Smooth muscle cell (in vitro differentiated cells): Measurements from ENCODE around the gene EIF3D. TPM values are rescaled to one million over a fixed set of nuclear protein-coding genes. Genes with fewer than 3 reads are reported as not detected.

Experiments
- DNase-seq: peaks from one replicate; lab custom pipeline; 2025; ENCODE audit not compliant: unreplicated experiment; lab: John Stamatoyannopoulos, UW
- H2AFZ ChIP-seq: fragments of 200-600 bp; sonication (generic); 2 replicates; pipeline ENCODE4 v1.6.0; 2016; ENCODE audit warnings: antibody characterized with exemption, low read depth, mild to moderate bottlenecking
- H3F3A ChIP-seq: fragments of 200-600 bp; sonication (generic); 2 replicates; pipeline ENCODE4 v1.6.0; 2017; ENCODE audit warnings: antibody characterized with exemption, low read depth
- H3K27ac ChIP-seq: fragments of 200-600 bp; sonication (generic); 2 replicates; pipeline ENCODE4 v1.5.1; 2016; ENCODE audit warnings: low read depth, mild to moderate bottlenecking
- H3K27me3 ChIP-seq: fragments of 200-600 bp; sonication (generic); 2 replicates; pipeline ENCODE4 v1.6.1; 2016; ENCODE audit warnings: low read depth, mild to moderate bottlenecking
- H3K36me3 ChIP-seq: fragments of 200-600 bp; sonication (generic); 2 replicates; pipeline ENCODE4 v1.5.1; 2016; ENCODE audit warnings: low read depth
- H3K4me1 ChIP-seq: fragments of 200-600 bp; sonication (generic); 2 replicates; pipeline ENCODE4 v1.5.1; 2016; ENCODE audit warnings: low read depth
- H3K4me2 ChIP-seq: fragments of 200-600 bp; sonication (generic); 2 replicates; pipeline ENCODE4 v1.6.0; 2016; ENCODE audit warnings: mild to moderate bottlenecking
- H3K4me3 ChIP-seq: fragments of 200-600 bp; sonication (generic); 2 replicates; pipeline ENCODE4 v1.5.1; 2016; ENCODE audit warnings: mild to moderate bottlenecking
- H3K79me2 ChIP-seq: fragments of 200-600 bp; sonication (generic); 2 replicates; pipeline ENCODE4 v1.6.0; 2016; ENCODE audit warnings: low read depth, mild to moderate bottlenecking
- H3K9ac ChIP-seq: fragments of 200-600 bp; sonication (generic); 2 replicates; pipeline ENCODE4 v1.6.0; 2016; ENCODE audit warnings: low read depth
- H3K9me3 ChIP-seq: fragments of 200-600 bp; sonication (generic); replicated peaks from 2 replicates; pipeline ENCODE4 v1.5.1; 2016; ENCODE audit warnings: low read depth
- H4K20me1 ChIP-seq: fragments of 200-600 bp; sonication (generic); 2 replicates; pipeline ENCODE4 v1.6.0; 2016; ENCODE audit warnings: low read depth
- WGBS: methylation state at CpG from one replicate; pipeline ENCODE4 v1.1.7; 2016; ENCODE audit warnings: low lambda C conversion rate; 5-methylcytosine and 5-hydroxymethylcytosine counted together
- polyA plus RNA-seq: library from polyadenylated mRNA; unstranded; fragments of >200 nt; fragmentation: Nextera tagmentation; extraction: Ambion mirVana; gene quantifications from 2 replicates; pipeline ENCODE4 v1.2.1, GENCODE V29; 2016
- total RNA-seq: library from RNA; depleted of rRNA; stranded (reverse); fragments of >200 nt; gene quantifications from 2 replicates; pipeline ENCODE4 v1.2.3, GENCODE V29; 2014
- TF ChIP-seq, protein P1 (sequence below): fragments of 200-600 bp; sonication (generic); IDR thresholded peaks from 2 replicates; pipeline ENCODE4 v1.5.1; 2017; ENCODE audit warnings: borderline replicate concordance, mild to moderate bottlenecking, antibody characterized with exemption; ENCODE audit not compliant: insufficient read depth, poor library complexity, severe bottlenecking

Gene EIF3D
- total and polyA plus RNA-seq, 2 experiments from 2014 or later, result 82.7 to 258 TPM

DNA sequence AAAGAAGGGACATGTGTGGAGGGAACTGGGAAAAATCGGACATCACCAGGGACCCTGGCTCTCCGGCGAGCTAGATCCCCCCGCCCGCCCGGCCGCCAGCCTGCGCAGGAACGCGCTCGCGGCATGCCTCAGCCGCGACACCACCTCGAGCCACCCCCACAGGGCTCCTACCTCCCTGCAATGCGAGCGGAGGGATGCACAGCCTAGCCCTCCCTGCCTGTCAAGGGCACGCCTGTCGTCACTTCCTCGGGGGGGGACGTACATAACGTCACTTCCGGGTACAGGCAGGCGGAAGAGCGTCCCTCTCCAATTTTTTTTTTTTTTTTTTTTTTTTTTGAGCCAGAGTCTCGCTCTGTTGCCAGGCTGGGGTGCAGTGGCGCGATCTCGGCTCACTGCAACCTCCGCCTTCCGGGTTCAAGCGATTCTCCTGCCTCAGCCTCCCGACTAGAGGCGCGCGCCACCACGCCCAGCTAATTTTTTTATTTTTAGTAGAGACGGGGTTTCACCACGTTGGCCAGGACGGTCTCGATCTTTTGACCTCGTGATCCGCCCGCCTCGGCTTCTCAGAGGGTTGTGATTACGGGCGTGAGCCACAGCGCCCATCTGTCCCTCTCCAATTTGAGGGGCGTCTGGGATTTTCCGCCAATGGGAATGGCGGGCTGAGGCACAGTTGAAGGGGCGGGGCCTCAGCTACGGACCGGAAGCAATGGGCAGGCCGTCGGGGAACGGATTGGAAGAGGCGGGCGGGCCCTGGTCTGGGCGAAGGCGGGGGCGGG, 47.4 kb downstream of the EIF3D start, which contains the start of gene TXN2:
Gene TXN2, minus strand, starts transcription at position 248 of the 776 bp plus-strand sequence. CDS start 803 bp downstream, outside the sequence.
- Histone ChIP-seq H2AFZ (peak within 1 kb of the TSS; percentile 31), H3K4me2 (peak within 1 kb of the TSS; percentile 96), H3F3A (peaks cover 5% of the 10 kb centered on the region), H3K79me2 (peaks cover 24% of the 10 kb centered on the region), H3K9ac (peak within 1 kb of the TSS; percentile 95), H3K4me3 (peak within 1 kb of the TSS; percentile 74), H3K27me3 (no peaks in the 10 kb centered on the region), H3K36me3 (no peaks in the 10 kb centered on the region), H4K20me1 (no peaks in the 10 kb centered on the region), H3K9me3 (no peaks in the 10 kb centered on the region), H3K4me1 (peaks cover 11% of the 10 kb centered on the region), H3K27ac (peak within 1 kb of the TSS; percentile 98)
- TF ChIP-seq, protein P1, sequence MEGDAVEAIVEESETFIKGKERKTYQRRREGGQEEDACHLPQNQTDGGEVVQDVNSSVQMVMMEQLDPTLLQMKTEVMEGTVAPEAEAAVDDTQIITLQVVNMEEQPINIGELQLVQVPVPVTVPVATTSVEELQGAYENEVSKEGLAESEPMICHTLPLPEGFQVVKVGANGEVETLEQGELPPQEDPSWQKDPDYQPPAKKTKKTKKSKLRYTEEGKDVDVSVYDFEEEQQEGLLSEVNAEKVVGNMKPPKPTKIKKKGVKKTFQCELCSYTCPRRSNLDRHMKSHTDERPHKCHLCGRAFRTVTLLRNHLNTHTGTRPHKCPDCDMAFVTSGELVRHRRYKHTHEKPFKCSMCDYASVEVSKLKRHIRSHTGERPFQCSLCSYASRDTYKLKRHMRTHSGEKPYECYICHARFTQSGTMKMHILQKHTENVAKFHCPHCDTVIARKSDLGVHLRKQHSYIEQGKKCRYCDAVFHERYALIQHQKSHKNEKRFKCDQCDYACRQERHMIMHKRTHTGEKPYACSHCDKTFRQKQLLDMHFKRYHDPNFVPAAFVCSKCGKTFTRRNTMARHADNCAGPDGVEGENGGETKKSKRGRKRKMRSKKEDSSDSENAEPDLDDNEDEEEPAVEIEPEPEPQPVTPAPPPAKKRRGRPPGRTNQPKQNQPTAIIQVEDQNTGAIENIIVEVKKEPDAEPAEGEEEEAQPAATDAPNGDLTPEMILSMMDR, result no peak
- peak; percentile 78 for DNase-seq
- 2% methylated on average over 53 of the region's 62 CpGs for WGBS

DNA sequence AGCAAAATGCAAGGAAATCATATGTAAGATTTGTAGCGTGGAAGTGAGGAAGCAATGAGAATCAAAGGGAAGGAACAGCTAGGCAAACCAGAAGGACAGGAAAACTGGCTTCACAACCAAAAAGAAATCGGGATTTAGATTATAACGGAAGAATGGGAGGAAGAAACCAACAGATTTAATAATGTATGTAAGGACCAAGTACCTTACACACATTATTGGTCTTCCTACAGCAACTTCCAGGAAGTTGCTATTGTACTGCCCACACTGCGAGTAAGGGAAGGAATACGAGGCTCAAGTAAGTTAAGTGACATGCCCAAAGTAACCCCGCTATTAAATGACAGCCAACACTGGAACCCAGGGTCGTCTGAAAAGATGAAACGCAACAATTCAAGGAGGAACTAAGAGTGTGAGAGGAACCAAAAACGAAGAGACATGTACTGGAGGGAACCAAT, 48.0 kb downstream of the EIF3D start:
- peaks cover 2% of the 10 kb centered on the region for H3K36me3 ChIP-seq
- peak overlapping the region; percentile 96 for H3K4me2 ChIP-seq
- TF ChIP-seq, protein P1, result no peak
- peak overlapping the region; percentile 74 for H3K4me3 ChIP-seq
- H4K20me1 ChIP-seq, result no peaks in the 10 kb centered on the region
- H3K9ac ChIP-seq, result peak overlapping the region; percentile 95
- peak overlapping the region; percentile 31 for H2AFZ ChIP-seq
- peaks cover 5% of the 10 kb centered on the region for H3F3A ChIP-seq
- H3K4me1 ChIP-seq, result peaks cover 11% of the 10 kb centered on the region
- no peaks in the 10 kb centered on the region for H3K27me3 ChIP-seq
- 30% methylated on average over 9 of the region's 9 CpGs for WGBS
- H3K27ac ChIP-seq, result peak overlapping the region; percentile 98
- peaks cover 24% of the 10 kb centered on the region for H3K79me2 ChIP-seq
- no peak for DNase-seq
- no peaks in the 10 kb centered on the region for H3K9me3 ChIP-seq

DNA sequence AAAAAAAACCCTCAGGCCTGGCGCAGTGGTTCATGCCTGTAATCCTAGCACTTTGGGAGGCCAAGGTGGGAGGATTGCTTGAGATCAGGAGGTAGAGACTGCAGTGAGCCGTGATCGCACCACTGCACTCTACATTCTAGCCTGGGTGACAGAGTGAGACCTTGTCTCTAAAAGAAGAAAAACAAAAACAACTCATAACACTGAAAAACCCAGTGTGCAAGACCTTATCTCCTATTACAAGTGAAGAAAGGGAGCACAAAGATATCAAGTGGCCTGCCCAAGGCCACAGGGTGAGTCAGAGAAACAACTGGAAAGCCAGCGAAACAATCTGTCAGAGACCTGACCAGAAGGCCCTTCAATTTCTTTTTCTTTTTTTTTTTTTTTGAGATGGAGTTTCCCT, 50.0 kb downstream of the EIF3D start:
- no peaks in the 10 kb centered on the region for H4K20me1 ChIP-seq
- 95% methylated on average over 4 of the region's 4 CpGs for WGBS
- H3K79me2 ChIP-seq, result peaks cover 24% of the 10 kb centered on the region
- no peaks in the 10 kb centered on the region for H3K9me3 ChIP-seq
- H3K36me3 ChIP-seq, result peaks cover 5% of the 10 kb centered on the region
- no peak overlapping the region for H3K9ac ChIP-seq
- H3K27ac ChIP-seq, result no peak overlapping the region
- TF ChIP-seq, protein P1, result no peak
- no peak for DNase-seq
- H2AFZ ChIP-seq, result no peak overlapping the region
- no peaks in the 10 kb centered on the region for H3K27me3 ChIP-seq
- H3F3A ChIP-seq, result peaks cover 5% of the 10 kb centered on the region
- peaks cover 11% of the 10 kb centered on the region for H3K4me1 ChIP-seq
- no peak overlapping the region for H3K4me2 ChIP-seq
- H3K4me3 ChIP-seq, result no peak overlapping the region
